NAMALWA (cell line): ENCODE measurements around the gene AFG1L.

Experiments
- DNase-seq: peaks from one replicate; pipeline ENCODE4 v3.0.0-alpha.2; 2015; ENCODE audit warnings: low spot score

AFG1L gene

GRCh38 chr6:108453601-108454185, 158.8 kb downstream of the AFG1L start:
- peak; percentile 31 for DNase-seq

- no peak for DNase-seq
Measured at GRCh38 chr6:108454356-108454755, 159.5 kb downstream of the AFG1L start.

- DNase-seq: no peak
Measured at GRCh38 chr6:108455688-108456087, 160.8 kb downstream of the AFG1L start.

- DNase-seq: no peak
Measured at GRCh38 chr6:108463784-108464183, 168.9 kb downstream of the AFG1L start.

GRCh38 chr6:108464418-108465097, 169.7 kb downstream of the AFG1L start:
- DNase-seq: no peak

- DNase-seq: peak; percentile 40
Measured at GRCh38 chr6:108465098-108465495, 170.2 kb downstream of the AFG1L start.

GRCh38 chr6:108468346-108468745, 173.5 kb downstream of the AFG1L start:
- DNase-seq: no peak

GRCh38 chr6:108469316-108469715, 174.5 kb downstream of the AFG1L start:
- DNase-seq: no peak

- DNase-seq: no peak
Measured at GRCh38 chr6:108473197-108473596, 178.3 kb downstream of the AFG1L start.

- DNase-seq: no peak
Measured at GRCh38 chr6:108476376-108476775, 181.5 kb downstream of the AFG1L start.

- DNase-seq: no peak
Measured at GRCh38 chr6:108476847-108477430, 182.1 kb downstream of the AFG1L start.

- DNase-seq: no peak
Measured at GRCh38 chr6:108482559-108482958, 187.7 kb downstream of the AFG1L start.

- no peak for DNase-seq
Measured at GRCh38 chr6:108484016-108484415, 189.2 kb downstream of the AFG1L start.

- no peak for DNase-seq
Measured at GRCh38 chr6:108489699-108490098, 194.8 kb downstream of the AFG1L start.

- DNase-seq: peak; percentile 70
Measured at GRCh38 chr6:108492131-108492766, 197.4 kb downstream of the AFG1L start.

GRCh38 chr6:108494434-108494833, 199.6 kb downstream of the AFG1L start:
- DNase-seq: no peak

- DNase-seq: peak; percentile 75
Measured at GRCh38 chr6:108497883-108498282, 203.0 kb downstream of the AFG1L start.

- no peak for DNase-seq
Measured at GRCh38 chr6:108501559-108501958, 206.7 kb downstream of the AFG1L start.

GRCh38 chr6:108502832-108503231, 208.0 kb downstream of the AFG1L start:
- no peak for DNase-seq

- no peak for DNase-seq
Measured at GRCh38 chr6:108507316-108507715, 212.5 kb downstream of the AFG1L start.

- DNase-seq: no peak
Measured at GRCh38 chr6:108510461-108511319, 215.8 kb downstream of the AFG1L start.
